Trophoblast cell (in vitro differentiated cells and primary cell): ENCODE results near the gene GARNL3.

Experiments
- DNase-seq, 2 donors: peaks; one replicate each; pipeline ENCODE4 v3.0.0-alpha.2; 2016
- H2AFZ ChIP-seq: 2 replicates; pipeline ENCODE4 v1.6.1; 2013; ENCODE audit warnings: low read length, moderate library complexity, mild to moderate bottlenecking; ENCODE audit not compliant: insufficient read depth, poor library complexity
- H2AK5ac ChIP-seq: 2 replicates; pipeline ENCODE4 v1.6.1; 2013; ENCODE audit warnings: mild to moderate bottlenecking, low read length
- H2BK120ac ChIP-seq: 2 replicates; pipeline ENCODE4 v1.6.1; 2013; ENCODE audit warnings: low read length, mild to moderate bottlenecking, moderate library complexity; ENCODE audit not compliant: insufficient read depth, poor library complexity
- H2BK12ac ChIP-seq: 2 replicates; pipeline ENCODE4 v1.6.1; 2013; ENCODE audit warnings: mild to moderate bottlenecking, low read length, moderate library complexity
- H2BK5ac ChIP-seq: 2 replicates; pipeline ENCODE4 v1.6.1; 2013; ENCODE audit warnings: low read length, low read depth, moderate library complexity, mild to moderate bottlenecking; ENCODE audit not compliant: poor library complexity
- H3K14ac ChIP-seq: 2 replicates; pipeline ENCODE4 v1.6.1; 2013; ENCODE audit warnings: mild to moderate bottlenecking, low read length
- H3K18ac ChIP-seq: 2 replicates; pipeline ENCODE4 v1.6.1; 2013; ENCODE audit warnings: mild to moderate bottlenecking, low read length
- H3K23ac ChIP-seq: 2 replicates; pipeline ENCODE4 v1.6.1; 2013; ENCODE audit warnings: low read length
- H3K27ac ChIP-seq: 2 replicates; pipeline ENCODE4 v1.5.1; 2013; ENCODE audit warnings: low read depth, mild to moderate bottlenecking, inconsistent platforms, low read length, moderate library complexity
- H3K27me3 ChIP-seq: 2 replicates; pipeline ENCODE4 v1.6.1; 2013; ENCODE audit warnings: inconsistent platforms, mild to moderate bottlenecking, low read length, moderate library complexity; ENCODE audit not compliant: insufficient read depth
- H3K36me3 ChIP-seq, 2 experiments: 1 replicate in 1 of 2; 2 replicates in 1 of 2; pipeline ENCODE4 v1.6.1; 2013; ENCODE audit warnings: low read length in 2 of 2, mild to moderate bottlenecking in 2 of 2, moderate library complexity in 1 of 2; ENCODE audit not compliant: insufficient read depth in 2 of 2, control insufficient read depth in 1 of 2
- H3K4ac ChIP-seq: 2 replicates; pipeline ENCODE4 v1.6.1; 2013; ENCODE audit warnings: low read depth, mild to moderate bottlenecking, low read length, moderate library complexity
- H3K4me1 ChIP-seq, 2 experiments: 1 replicate in 1 of 2; 2 replicates in 1 of 2; pipeline ENCODE4 v1.6.1; 2013; ENCODE audit warnings: low read length in 2 of 2, mild to moderate bottlenecking in 2 of 2, moderate library complexity in 1 of 2; ENCODE audit not compliant: insufficient read depth in 2 of 2, control insufficient read depth in 1 of 2
- H3K4me2 ChIP-seq: 2 replicates; pipeline ENCODE4 v1.6.1; 2013; ENCODE audit warnings: inconsistent platforms, mild to moderate bottlenecking, low read length, moderate library complexity
- H3K4me3 ChIP-seq: 2 replicates; pipeline ENCODE4 v1.5.1; 2013; ENCODE audit warnings: mild to moderate bottlenecking, low read depth, low read length, inconsistent platforms
- H3K79me1 ChIP-seq: one replicate; pipeline ENCODE4 v1.6.1; 2013; ENCODE audit warnings: low read length
- H3K79me2 ChIP-seq: 2 replicates; pipeline ENCODE4 v1.6.1; 2013; ENCODE audit warnings: low read length, mild to moderate bottlenecking; ENCODE audit not compliant: control insufficient read depth, insufficient read depth, poor library complexity
- H3K9ac ChIP-seq: 2 replicates; pipeline ENCODE4 v1.6.1; 2013; ENCODE audit warnings: mild to moderate bottlenecking, low read length
- H3K9me3 ChIP-seq: 2 replicates; pipeline ENCODE4 v1.6.1; 2013; ENCODE audit warnings: low read depth, mild to moderate bottlenecking, control low read depth, inconsistent platforms, low read length; ENCODE audit not compliant: insufficient read depth
- H4K12ac ChIP-seq: 2 replicates; pipeline ENCODE4 v1.6.1; 2013; ENCODE audit warnings: low read depth, mild to moderate bottlenecking, low read length, moderate library complexity
- H4K8ac ChIP-seq: 2 replicates; pipeline ENCODE4 v1.6.1; 2013; ENCODE audit warnings: low read depth, mild to moderate bottlenecking, low read length, moderate library complexity
- H4K91ac ChIP-seq: one replicate; pipeline ENCODE4 v1.6.1; 2013; ENCODE audit warnings: low read depth, mild to moderate bottlenecking, low read length, moderate library complexity
- WGBS: extraction: QIAGEN DNeasy Blood & Tissue Kit; methylation state at CpG from one replicate; pipeline ENCODE4 v1.1.7; 2013; ENCODE audit warnings: missing lambda C conversion rate; ENCODE audit not compliant: insufficient read length, insufficient coverage; ENCODE audit errors: extremely low coverage; 5-methylcytosine and 5-hydroxymethylcytosine counted together

GARNL3 gene

DNA sequence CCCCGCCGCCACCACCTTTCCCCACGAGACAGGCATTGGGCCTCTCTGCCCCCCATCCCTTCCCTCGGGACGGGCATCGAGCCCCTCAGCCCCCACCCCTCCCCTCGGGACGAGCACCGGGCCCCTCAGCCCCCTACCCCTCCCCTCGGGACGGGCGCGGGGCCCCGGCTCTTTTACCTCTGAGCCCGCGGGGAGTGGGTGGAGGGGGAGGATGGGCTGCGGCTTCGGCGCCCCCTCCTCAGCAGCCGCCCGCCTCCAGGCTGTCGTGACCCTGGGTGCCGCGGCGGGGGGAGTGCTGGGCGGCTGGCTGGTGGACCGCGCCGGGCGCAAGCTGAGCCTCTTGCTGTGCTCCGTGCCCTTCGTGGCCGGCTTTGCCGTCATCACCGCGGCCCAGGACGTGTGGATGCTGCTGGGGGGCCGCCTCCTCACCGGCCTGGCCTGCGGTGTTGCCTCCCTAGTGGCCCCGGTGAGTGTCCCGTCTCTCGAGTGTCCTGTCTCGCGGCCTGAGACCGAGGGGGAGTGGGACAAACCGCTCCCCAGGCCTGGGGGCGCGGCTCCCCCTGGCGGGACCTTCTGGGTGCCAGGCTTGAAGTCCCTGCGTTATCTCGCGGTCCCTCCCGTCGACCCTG, 133.2 kb downstream of the GARNL3 start:
- WGBS = no CpG with 5 or more reads among the region's 55 CpGs
- peaks cover 17% of the 10 kb centered on the region for H3K79me1 ChIP-seq

DNA sequence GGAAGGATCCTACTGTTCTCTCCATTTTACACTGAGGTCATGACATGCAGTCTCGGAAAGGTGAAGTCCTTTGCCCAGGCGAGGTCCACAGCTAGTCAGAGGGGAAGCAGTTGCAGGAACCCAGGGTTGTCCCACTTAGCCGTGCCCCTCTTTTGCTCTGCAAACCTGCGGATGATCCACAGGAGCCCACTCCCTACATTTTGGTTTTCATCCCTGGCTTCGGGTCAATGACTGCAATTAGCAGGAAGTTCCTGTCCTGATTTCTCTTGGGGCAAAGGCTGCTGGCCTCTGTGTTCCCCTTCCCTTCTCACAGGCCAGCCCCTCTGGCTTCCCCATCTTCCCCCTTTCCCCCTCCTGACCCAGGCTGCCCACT, 133.7 kb downstream of the GARNL3 start:
- H3K27me3 ChIP-seq = no peaks in the 10 kb centered on the region
- peak overlapping the region; percentile 45 for H3K18ac ChIP-seq
- no peak overlapping the region for H3K27ac ChIP-seq
- H3K4me3 ChIP-seq = peak overlapping the region; percentile 97
- peak overlapping the region; percentile 81 for H3K4me2 ChIP-seq
- no peak overlapping the region for H4K91ac ChIP-seq
- H4K12ac ChIP-seq = no peak overlapping the region
- WGBS = no CpG with 5 or more reads among the region's 5 CpGs
- no peak overlapping the region for H2AK5ac ChIP-seq
- no peak overlapping the region for H2BK120ac ChIP-seq
- H3K79me2 ChIP-seq = peaks cover 14% of the 10 kb centered on the region
- H3K4me1 ChIP-seq = peaks cover 13 to 18% of the 10 kb centered on the region in 2 experiments
- H2BK12ac ChIP-seq = no peak overlapping the region
- H3K79me1 ChIP-seq = peaks cover 14% of the 10 kb centered on the region
- H2BK5ac ChIP-seq = no peak overlapping the region
- H3K9ac ChIP-seq = peak overlapping the region; percentile 67
- H3K9me3 ChIP-seq = no peaks in the 10 kb centered on the region
- peak overlapping the region; percentile 81 for H3K4ac ChIP-seq
- H3K23ac ChIP-seq = peak overlapping the region; percentile 26
- peak overlapping the region; percentile 67 for H3K14ac ChIP-seq
- no peak for DNase-seq
- H4K8ac ChIP-seq = peak overlapping the region; percentile 17
- peak overlapping the region; percentile 44 for H2AFZ ChIP-seq
- H3K36me3 ChIP-seq = peaks cover 30 to 32% of the 10 kb centered on the region in 2 experiments

More for the DNA sequence above, 133.2 kb downstream of the GARNL3 start:
- Histone ChIP-seq H2AFZ (peak overlapping the region; percentile 66), H3K36me3 (peaks cover 27 to 29% of the 10 kb centered on the region in 2 experiments), H2BK12ac (no peak overlapping the region), H4K91ac (peak overlapping the region; percentile 83), H3K18ac (peak overlapping the region; percentile 94), H3K4me1 (peaks cover 17 to 18% of the 10 kb centered on the region in 2 experiments), H2BK120ac (peak overlapping the region; percentile 29), H4K8ac (peak overlapping the region; percentile 57), H3K4me3 (peak overlapping the region; percentile 97), H3K4me2 (peak overlapping the region; percentile 81), H2AK5ac (no peak overlapping the region), H3K14ac (peak overlapping the region; percentile 92), H4K12ac (peak overlapping the region; percentile 22), H2BK5ac (peak overlapping the region; percentile 24), H3K9ac (peak overlapping the region; percentile 86), H3K79me2 (peaks cover 14% of the 10 kb centered on the region), H3K9me3 (no peaks in the 10 kb centered on the region), H3K27me3 (no peaks in the 10 kb centered on the region), H3K27ac (peak overlapping the region; percentile 77), H3K23ac (no peak overlapping the region), H3K4ac (peak overlapping the region; percentile 81)
- peak in 1 of 2 donors; percentile 28 for DNase-seq

DNA sequence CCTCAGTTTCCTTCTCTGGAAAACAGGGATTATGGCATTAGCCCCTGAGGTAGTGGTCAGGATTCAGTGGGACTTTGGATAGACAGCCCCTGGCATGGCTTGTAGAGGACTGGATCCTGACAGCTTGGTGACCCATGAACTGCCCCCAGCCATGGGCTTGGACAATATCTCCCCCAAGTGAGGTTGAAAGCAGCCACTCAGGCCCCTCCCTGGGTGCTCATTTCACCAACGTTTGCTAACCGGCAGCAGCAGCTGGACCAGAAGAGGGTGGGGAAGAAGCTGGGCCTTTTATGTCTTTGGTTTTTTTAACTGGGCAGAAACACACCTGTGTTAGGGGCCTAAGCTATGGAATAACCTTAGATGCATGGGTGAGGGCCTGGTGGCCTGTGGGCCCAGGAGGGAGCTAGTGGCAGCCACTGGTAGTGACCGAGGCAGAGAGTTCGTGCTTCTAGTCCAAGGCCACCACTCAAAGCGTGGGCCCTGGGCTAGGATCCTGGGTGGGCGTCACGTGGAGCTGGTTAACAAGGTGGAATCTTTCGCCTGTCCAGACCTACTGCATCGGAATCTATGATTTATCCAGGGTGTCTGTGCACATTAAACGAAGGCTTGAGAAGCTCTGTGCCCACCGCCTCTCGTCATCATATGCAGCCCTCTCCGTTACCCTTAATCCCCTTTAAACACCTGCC, 134.3 kb downstream of the GARNL3 start:
- Histone ChIP-seq H4K91ac (no peak overlapping the region), H2AK5ac (no peak overlapping the region), H3K18ac (no peak overlapping the region), H3K4me3 (no peak overlapping the region), H2BK12ac (no peak overlapping the region), H4K12ac (no peak overlapping the region), H3K14ac (no peak overlapping the region), H3K27ac (no peak overlapping the region), H3K79me2 (peaks cover 14% of the 10 kb centered on the region), H2AFZ (no peak overlapping the region), H3K79me1 (peaks cover 14% of the 10 kb centered on the region), H3K4me2 (peak overlapping the region; percentile 81), H3K36me3 (peaks cover 36 to 38% of the 10 kb centered on the region in 2 experiments), H2BK5ac (no peak overlapping the region), H3K9ac (no peak overlapping the region), H3K4ac (peak overlapping the region; percentile 47), H4K8ac (peak overlapping the region; percentile 17), H3K27me3 (no peaks in the 10 kb centered on the region), H3K9me3 (no peaks in the 10 kb centered on the region), H3K4me1 (peaks cover 12 to 18% of the 10 kb centered on the region in 2 experiments), H3K23ac (no peak overlapping the region), H2BK120ac (no peak overlapping the region)
- WGBS = no CpG with 5 or more reads among the region's 13 CpGs
- no peak for DNase-seq

DNA sequence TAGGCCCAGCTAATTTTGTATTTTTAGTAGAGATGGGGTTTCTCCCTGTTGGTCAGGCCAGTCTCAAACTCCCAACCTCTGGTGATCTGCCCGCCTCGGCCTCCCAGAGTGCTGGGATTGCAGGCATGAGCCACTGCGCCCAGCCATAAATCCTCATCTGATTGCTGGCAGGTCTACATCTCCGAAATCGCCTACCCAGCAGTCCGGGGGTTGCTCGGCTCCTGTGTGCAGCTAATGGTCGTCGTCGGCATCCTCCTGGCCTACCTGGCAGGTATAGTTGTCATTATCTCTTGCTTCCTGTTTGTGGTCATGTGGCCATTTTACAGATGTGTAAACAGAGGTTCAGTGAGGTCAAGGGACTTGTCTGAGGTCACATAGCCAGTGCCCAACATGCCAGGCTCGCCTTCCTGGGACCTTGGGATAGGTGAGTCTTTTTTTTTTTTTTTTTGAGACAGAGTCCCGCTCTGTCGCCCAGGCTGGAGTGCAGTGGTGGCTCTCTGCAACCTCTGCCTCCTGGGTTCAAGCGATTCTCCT, 135.2 kb downstream of the GARNL3 start:
- H4K12ac ChIP-seq = no peak overlapping the region
- WGBS = no CpG with 5 or more reads among the region's 14 CpGs
- peaks cover 12 to 18% of the 10 kb centered on the region in 2 experiments for H3K4me1 ChIP-seq

More for the DNA sequence above, 135.2 kb downstream of the GARNL3 start:
- Histone ChIP-seq H4K8ac (no peak overlapping the region), H2BK5ac (no peak overlapping the region), H3K4me3 (no peak overlapping the region), H3K14ac (no peak overlapping the region), H3K79me1 (peaks cover 14% of the 10 kb centered on the region), H3K79me2 (peaks cover 14% of the 10 kb centered on the region), H3K27ac (no peak overlapping the region), H3K36me3 (peaks cover 46 to 47% of the 10 kb centered on the region in 2 experiments), H2AFZ (no peak overlapping the region), H3K23ac (no peak overlapping the region), H3K18ac (no peak overlapping the region), H3K9ac (no peak overlapping the region), H3K9me3 (no peaks in the 10 kb centered on the region), H3K4ac (no peak overlapping the region), H3K4me2 (no peak overlapping the region), H3K27me3 (no peaks in the 10 kb centered on the region), H2AK5ac (no peak overlapping the region), H2BK12ac (no peak overlapping the region), H4K91ac (no peak overlapping the region), H2BK120ac (no peak overlapping the region)
- no peak for DNase-seq
